DMS79 (cell line): ENCODE measurements around the gene ERC2.

ENCODE experiments used
- DNase-seq: peaks from one replicate; lab custom pipeline; 2025; lab: John Stamatoyannopoulos, UW

Gene ERC2

GRCh38 chr3:55490276-55490913, 977.9 kb downstream of the ERC2 start:
- DNase-seq, result peak; percentile 71

- no peak for DNase-seq
These were observed 978.5 kb downstream of the ERC2 start for GRCh38 chr3:55489798-55490132.

GRCh38 chr3:55488398-55489055, 979.7 kb downstream of the ERC2 start:
- DNase-seq, result no peak

GRCh38 chr3:55487381-55488241, 980.7 kb downstream of the ERC2 start:
- no peak for DNase-seq

GRCh38 chr3:55486857-55487380, 981.3 kb downstream of the ERC2 start, which contains the start of gene WNT5A:
Gene WNT5A (minus strand): TSS chr3:55487306. CDS start chr3:55486985, 321 bp downstream.
- no peak for DNase-seq

- no peak for DNase-seq
These were observed 982.0 kb downstream of the ERC2 start for GRCh38 chr3:55486101-55486856.

GRCh38 chr3:55484801-55485791, 983.2 kb downstream of the ERC2 start:
- no peak for DNase-seq

- DNase-seq, result no peak
These were observed 984.0 kb downstream of the ERC2 start for GRCh38 chr3:55484191-55484689.

- no peak for DNase-seq
These were observed 984.8 kb downstream of the ERC2 start for GRCh38 chr3:55483196-55484095.

GRCh38 chr3:55482496-55483195, 985.6 kb downstream of the ERC2 start:
- no peak for DNase-seq

- DNase-seq, result no peak
These were observed 986.3 kb downstream of the ERC2 start for GRCh38 chr3:55481744-55482495.

GRCh38 chr3:55480911-55481743, 987.1 kb downstream of the ERC2 start:
- no peak for DNase-seq

GRCh38 chr3:55477306-55478303, 990.7 kb downstream of the ERC2 start:
- DNase-seq, result no peak

- DNase-seq, result peak; percentile 21
These were observed 991.8 kb downstream of the ERC2 start for GRCh38 chr3:55476515-55476914.

- DNase-seq, result no peak
These were observed 994.0 kb downstream of the ERC2 start for GRCh38 chr3:55474213-55474632.

GRCh38 chr3:55473788-55474187, 994.5 kb downstream of the ERC2 start:
- DNase-seq, result no peak
